ENCODE results near the gene CNOT11. TPM values are rescaled to one million over a fixed set of nuclear protein-coding genes. Genes with fewer than 3 reads are reported as not detected.

Gene CNOT11
- total RNA-seq, 1 experiment from 2014 or later = 57.8 TPM

- no peak overlapping the region for H3K9ac ChIP-seq (ENCODE audit: low read length)
- peaks cover 3% of the 10 kb centered on the region; the same call in 1 of the 2 replicates for H4K20me1 ChIP-seq (ENCODE audit: insufficient read depth)
- BruUV-seq (replicated peaks) = no TSS peak
- no peak overlapping the region for H3K27ac ChIP-seq (ENCODE audit: low read depth, low read length)
- H3K4me2 ChIP-seq (ENCODE audit: low read length) = no peak overlapping the region
- H3K4me1 ChIP-seq (ENCODE audit: control insufficient read depth in 1 of 2, insufficient read depth in 2 of 2, low read length in 2 of 2) = peaks cover 15 to 37% of the 10 kb centered on the region in 2 experiments; a peak in 3 of 4 replicates
- ChIA-PET RAD21 (ENCODE audit: low non-redundant PET in 1 of 2, low total read pairs in 2 of 2, uncharacterized antibody in 2 of 2, unreplicated experiment in 2 of 2) (no interaction called here), POLR2A (no interaction called here), CTCF (interaction anchor here (0.9 to 2.6 kb wide), 2 partner anchors 31 kb away, joined by 3 to 12 read pairs; no protein-coding TSS in a partner anchor)
- H3K9me3 ChIP-seq (ENCODE audit: control insufficient read depth in 1 of 2, insufficient read depth in 1 of 2, low read depth in 1 of 2, low read length in 2 of 2) = no peaks in the 10 kb centered on the region
- ATAC-seq (no peak), DNase-seq (ENCODE audit: low read depth, low spot score) (no peak)
- no peaks in the 10 kb centered on the region for H3K36me3 ChIP-seq (ENCODE audit: control insufficient read depth in 1 of 2, insufficient read depth in 2 of 2, low read length in 2 of 2)
- no peaks in the 10 kb centered on the region for H3K9me2 ChIP-seq (ENCODE audit: insufficient read depth)
- no peaks in the 10 kb centered on the region for H3K27me3 ChIP-seq (ENCODE audit: insufficient read depth, low read length)
- no peak overlapping the region for H3K4me3 ChIP-seq (replicated peaks in 1 of 2; ENCODE audit: low read depth in 1 of 2, low read length in 2 of 2)
- TF ChIP-seq ZNF274 (IDR thresholded peaks at IDR 0.05; ENCODE audit: low read depth, low read length) = no peak
- TF ChIP-seq TCF7L2 (IDR thresholded peaks at IDR 0.05; ENCODE audit: borderline replicate concordance, extremely low read depth, insufficient read depth, insufficient read length) = no peak
- no peak for TF ChIP-seq ELF1 (IDR thresholded peaks at IDR 0.05; ENCODE audit: borderline replicate concordance, low read depth)
- no peak for TF ChIP-seq JUND (IDR thresholded peaks at IDR 0.05)
- TF ChIP-seq YY1 (IDR thresholded peaks at IDR 0.05; ENCODE audit: extremely low read depth, insufficient replicate concordance, low read depth, low read length) = no peak
- no peak for TF ChIP-seq SRF (IDR thresholded peaks at IDR 0.05; ENCODE audit: low read depth)
- no peak for TF ChIP-seq POLR2A (IDR thresholded peaks at IDR 0.05; ENCODE audit: borderline replicate concordance, extremely low read depth, insufficient read depth, insufficient read length)
- no peak for TF ChIP-seq FOSL1 (IDR thresholded peaks at IDR 0.05; ENCODE audit: low read depth)
- TF ChIP-seq ZBTB33 (IDR thresholded peaks at IDR 0.05; ENCODE audit: extremely low read depth, insufficient replicate concordance, low read length) = no peak
- intact Hi-C loops (cut with micrococcal nuclease) = no loop called here
- H3K79me2 ChIP-seq (ENCODE audit: insufficient read depth, low read length) = peaks cover 24% of the 10 kb centered on the region
- H2AFZ ChIP-seq (ENCODE audit: low read depth, low read length, poor library complexity, severe bottlenecking) = peak overlapping the region; percentile 31
Measured at GRCh38 chr2:101310834-101311695, 58.4 kb downstream of the CNOT11 start.

Data from HCT116 (cell line).